Astrocyte (in vitro differentiated cells and primary cell): Measurements from ENCODE around the gene ARF3. TPM values are rescaled to one million over a fixed set of nuclear protein-coding genes. Genes with fewer than 3 reads are reported as not detected.

Experiments
- DNase-seq: peaks from one replicate; pipeline ENCODE4 v3.0.0-alpha.2; 2010; ENCODE audit warnings: low read depth
- FAIRE-seq: peaks from 2 replicates; lab custom pipeline; 2011; peaks lifted over from hg19 to GRCh38; lab: Jason Lieb, UNC
- H2AFZ ChIP-seq: 2 replicates; pipeline ENCODE4 v1.6.0; 2012; ENCODE audit warnings: low read depth, low read length, inconsistent platforms
- H3K27ac ChIP-seq: 2 replicates; pipeline ENCODE4 v1.5.1; 2011; ENCODE audit warnings: low read depth, low read length, inconsistent platforms
- H3K27me3 ChIP-seq: 2 replicates; pipeline ENCODE4 v1.6.0; 2011; ENCODE audit warnings: low read length, inconsistent platforms; ENCODE audit not compliant: insufficient read depth
- H3K36me3 ChIP-seq: 2 replicates; pipeline ENCODE4 v1.5.1; 2011; ENCODE audit warnings: low read length, inconsistent platforms; ENCODE audit not compliant: insufficient read depth
- H3K4me1 ChIP-seq: 2 replicates; pipeline ENCODE4 v1.5.1; 2011; ENCODE audit warnings: low read length, inconsistent platforms; ENCODE audit not compliant: insufficient read depth
- H3K4me2 ChIP-seq: 2 replicates; pipeline ENCODE4 v1.6.0; 2012; ENCODE audit warnings: low read length, inconsistent platforms
- H3K4me3 ChIP-seq: 2 replicates; pipeline ENCODE4 v1.5.1; 2011; ENCODE audit warnings: low read depth, mild to moderate bottlenecking, low read length, inconsistent platforms; ENCODE audit not compliant: insufficient read depth
- H3K79me2 ChIP-seq: 2 replicates; pipeline ENCODE4 v1.6.0; 2012; ENCODE audit warnings: mild to moderate bottlenecking, low read length, inconsistent platforms; ENCODE audit not compliant: insufficient read depth
- H3K9ac ChIP-seq: 2 replicates; pipeline ENCODE4 v1.6.0; 2012; ENCODE audit warnings: mild to moderate bottlenecking, low read length, inconsistent platforms
- H3K9me3 ChIP-seq: 2 replicates; pipeline ENCODE4 v1.5.1; 2012; ENCODE audit warnings: low read depth, mild to moderate bottlenecking, low read length, inconsistent platforms; ENCODE audit not compliant: insufficient read depth
- H4K20me1 ChIP-seq: 2 replicates; pipeline ENCODE4 v1.6.0; 2012; ENCODE audit warnings: low read length, inconsistent platforms; ENCODE audit not compliant: insufficient read depth
- H3K27ac Mint-ChIP-seq: one replicate; pipeline ENCODE4 v1.8.0; 2021; ENCODE audit warnings: mild to moderate bottlenecking, mixed read lengths; ENCODE audit not compliant: unreplicated experiment
- H3K27me3 Mint-ChIP-seq: one replicate; pipeline ENCODE4 v1.8.0; 2021; ENCODE audit warnings: low read depth, mixed read lengths; ENCODE audit not compliant: unreplicated experiment
- H3K36me3 Mint-ChIP-seq: one replicate; pipeline ENCODE4 v1.8.0; 2021; ENCODE audit warnings: low read depth, mixed read lengths; ENCODE audit not compliant: unreplicated experiment
- H3K4me1 Mint-ChIP-seq: one replicate; pipeline ENCODE4 v1.8.0; 2021; ENCODE audit warnings: low read depth, mixed read lengths; ENCODE audit not compliant: unreplicated experiment
- H3K4me3 Mint-ChIP-seq: one replicate; pipeline ENCODE4 v1.8.0; 2021; ENCODE audit warnings: mild to moderate bottlenecking, moderate library complexity, mixed read lengths; ENCODE audit not compliant: unreplicated experiment
- H3K9me3 Mint-ChIP-seq: one replicate; pipeline ENCODE4 v1.8.0; 2021; ENCODE audit warnings: mild to moderate bottlenecking, mixed read lengths; ENCODE audit not compliant: unreplicated experiment
- EZH2 ChIP-seq: IDR thresholded peaks from 2 replicates; pipeline ENCODE4 v1.6.1; 2012; ENCODE audit warnings: mild to moderate bottlenecking, low read length, inconsistent platforms; ENCODE audit not compliant: insufficient read depth
- total RNA-seq: library from RNA; stranded (reverse); gene quantifications from 2 replicates; pipeline ENCODE4 v1.2.1, GENCODE V29; 2021
- TF ChIP-seq, protein P1 (sequence below): IDR thresholded peaks from 2 replicates; pipeline ENCODE4 v1.5.1; 2011; ENCODE audit warnings: low read depth, mild to moderate bottlenecking, inconsistent platforms, low read length, moderate library complexity; ENCODE audit not compliant: insufficient read depth

ARF3 gene
- total RNA-seq, 1 donor from 2014 or later = 229 TPM

- no peaks in the 10 kb centered on the region for H3K36me3 Mint-ChIP-seq
- H4K20me1 ChIP-seq = peaks cover 11% of the 10 kb centered on the region
- peak overlapping the region; percentile 79 for H3K4me2 ChIP-seq
- FAIRE-seq = peak; percentile 52
- H3K4me1 ChIP-seq = peaks cover 40% of the 10 kb centered on the region
- no peak overlapping the region for H3K4me3 ChIP-seq
- H3K27me3 Mint-ChIP-seq = peaks cover 43% of the 10 kb centered on the region
- no peaks in the 10 kb centered on the region for H3K36me3 ChIP-seq
- H3K9me3 Mint-ChIP-seq = no peaks in the 10 kb centered on the region
- no peak overlapping the region for H3K9ac ChIP-seq
- H3K27ac Mint-ChIP-seq = no peak overlapping the region
- H3K9me3 ChIP-seq = no peaks in the 10 kb centered on the region
- TF ChIP-seq, protein P1, sequence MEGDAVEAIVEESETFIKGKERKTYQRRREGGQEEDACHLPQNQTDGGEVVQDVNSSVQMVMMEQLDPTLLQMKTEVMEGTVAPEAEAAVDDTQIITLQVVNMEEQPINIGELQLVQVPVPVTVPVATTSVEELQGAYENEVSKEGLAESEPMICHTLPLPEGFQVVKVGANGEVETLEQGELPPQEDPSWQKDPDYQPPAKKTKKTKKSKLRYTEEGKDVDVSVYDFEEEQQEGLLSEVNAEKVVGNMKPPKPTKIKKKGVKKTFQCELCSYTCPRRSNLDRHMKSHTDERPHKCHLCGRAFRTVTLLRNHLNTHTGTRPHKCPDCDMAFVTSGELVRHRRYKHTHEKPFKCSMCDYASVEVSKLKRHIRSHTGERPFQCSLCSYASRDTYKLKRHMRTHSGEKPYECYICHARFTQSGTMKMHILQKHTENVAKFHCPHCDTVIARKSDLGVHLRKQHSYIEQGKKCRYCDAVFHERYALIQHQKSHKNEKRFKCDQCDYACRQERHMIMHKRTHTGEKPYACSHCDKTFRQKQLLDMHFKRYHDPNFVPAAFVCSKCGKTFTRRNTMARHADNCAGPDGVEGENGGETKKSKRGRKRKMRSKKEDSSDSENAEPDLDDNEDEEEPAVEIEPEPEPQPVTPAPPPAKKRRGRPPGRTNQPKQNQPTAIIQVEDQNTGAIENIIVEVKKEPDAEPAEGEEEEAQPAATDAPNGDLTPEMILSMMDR = peak; percentile 67
- no peak for TF ChIP-seq EZH2
- H2AFZ ChIP-seq = no peak overlapping the region
- peak overlapping the region; percentile 64 for H3K4me3 Mint-ChIP-seq
- H3K27me3 ChIP-seq = peaks cover 37% of the 10 kb centered on the region
- no peaks in the 10 kb centered on the region for H3K79me2 ChIP-seq
- peak; percentile 48 for DNase-seq
- peaks cover 16% of the 10 kb centered on the region for H3K4me1 Mint-ChIP-seq
- H3K27ac ChIP-seq = no peak overlapping the region
These were observed 38.0 kb upstream of the ARF3 start for GRCh38 chr12:48995086-48995879.

DNA sequence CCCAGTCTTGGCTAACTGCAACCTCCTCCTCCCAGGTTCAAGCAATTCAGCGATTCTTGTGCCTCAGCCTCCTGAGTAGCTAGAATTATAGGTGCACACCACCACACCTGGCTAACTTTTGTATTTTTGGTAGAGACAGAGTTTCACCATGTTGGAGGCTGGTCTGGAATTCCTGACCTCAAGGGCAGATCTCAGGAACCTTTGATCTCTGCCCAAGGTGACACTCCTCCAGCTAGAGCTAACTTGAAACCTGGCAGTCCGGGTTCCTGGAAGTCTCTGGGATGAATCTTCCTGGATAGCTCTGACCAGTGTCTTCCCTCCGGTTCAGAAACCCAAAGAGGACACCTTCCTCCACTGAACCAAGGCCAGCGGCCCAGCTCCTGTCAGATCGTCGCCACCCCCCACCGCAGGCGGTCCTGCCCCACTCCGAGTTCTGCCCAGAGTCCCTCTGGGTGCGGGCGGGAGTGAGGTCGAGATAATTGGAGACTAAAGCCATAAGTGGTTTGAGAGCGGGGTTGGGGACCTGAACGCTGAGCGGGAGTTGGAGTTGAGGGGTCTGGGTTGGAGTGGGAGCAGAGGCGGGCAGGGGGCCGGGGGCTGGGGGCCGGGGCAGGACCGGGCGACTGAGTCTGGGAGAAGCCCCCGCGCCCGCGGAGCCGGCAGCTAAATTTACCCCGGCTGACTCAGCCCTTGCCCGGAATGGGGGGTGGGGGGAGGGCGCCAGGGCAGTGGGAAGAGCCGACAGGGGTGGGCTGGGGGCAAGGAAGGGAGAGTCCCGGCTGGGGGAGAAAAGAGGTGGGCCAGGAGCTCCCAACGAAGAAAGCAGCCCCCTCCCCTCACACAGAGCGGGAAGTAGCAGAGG, 37.2 kb upstream of the ARF3 start:
- Mint-ChIP-seq H3K4me1 (peaks cover 12% of the 10 kb centered on the region), H3K27me3 (peaks cover 48% of the 10 kb centered on the region)
- no peak for FAIRE-seq

More for the DNA sequence above, 37.2 kb upstream of the ARF3 start:
- peak overlapping the region; percentile 79 for H3K4me2 ChIP-seq
- H2AFZ ChIP-seq = no peak overlapping the region
- peaks cover 37% of the 10 kb centered on the region for H3K27me3 ChIP-seq
- peaks cover 6% of the 10 kb centered on the region for H4K20me1 ChIP-seq
- DNase-seq = no peak
- H3K4me3 Mint-ChIP-seq = no peak overlapping the region
- no peaks in the 10 kb centered on the region for H3K79me2 ChIP-seq
- H3K9ac ChIP-seq = no peak overlapping the region
- TF ChIP-seq, protein P1 = no peak
- no peak for TF ChIP-seq EZH2
- H3K4me3 ChIP-seq = no peak overlapping the region
- H3K27ac Mint-ChIP-seq = no peak overlapping the region
- no peaks in the 10 kb centered on the region for H3K9me3 Mint-ChIP-seq
- H3K4me1 ChIP-seq = peaks cover 32% of the 10 kb centered on the region
- H3K36me3 Mint-ChIP-seq = no peaks in the 10 kb centered on the region
- H3K27ac ChIP-seq = no peak overlapping the region
- no peaks in the 10 kb centered on the region for H3K9me3 ChIP-seq
- no peaks in the 10 kb centered on the region for H3K36me3 ChIP-seq
